ENCODE measurements around the gene MMP2. TPM values are rescaled to one million over a fixed set of nuclear protein-coding genes. Genes with fewer than 3 reads are reported as not detected.

Gene MMP2
- total RNA-seq, 1 experiment from 2014 or later, result 61.3 TPM

DNA sequence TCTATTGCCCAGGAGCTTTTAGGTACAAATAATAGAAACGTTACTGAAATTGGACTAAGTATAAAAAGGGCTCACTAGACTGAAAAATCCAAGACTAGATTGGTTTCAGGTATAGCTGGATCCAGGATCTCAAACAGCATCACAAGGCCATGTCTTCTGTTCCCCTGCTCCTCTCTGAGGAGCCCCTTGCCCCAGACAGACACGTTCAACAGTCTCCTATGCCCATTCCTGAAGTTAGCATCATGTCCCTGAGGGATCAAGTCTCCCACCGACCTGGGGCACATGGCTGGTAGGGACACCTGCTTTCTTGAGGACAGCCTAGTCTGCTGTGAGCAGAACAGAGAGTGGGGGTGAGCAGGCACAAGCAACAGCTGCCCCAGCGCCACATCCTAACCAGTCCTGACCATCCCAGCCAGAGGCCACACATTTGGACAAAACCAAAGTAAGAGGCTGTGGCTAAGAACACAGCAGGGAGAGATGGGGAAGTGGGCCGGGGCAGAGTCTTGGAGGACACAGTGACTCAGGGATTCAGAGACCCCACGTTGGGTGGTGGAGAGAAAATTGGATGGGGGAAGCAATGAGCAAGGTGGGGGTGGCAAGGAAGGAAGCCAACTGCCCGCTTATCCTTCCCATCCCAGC, 10.5 kb upstream of the MMP2 start:
- Mint-ChIP-seq H3K27me3 (ENCODE audit: low read depth) (peaks cover 45% of the 10 kb centered on the region), H3K4me3 (no peak overlapping the region), H3K27ac (no peak overlapping the region), H3K9me3 (no peaks in the 10 kb centered on the region), H3K36me3 (no peaks in the 10 kb centered on the region), H3K4me1 (peaks cover 12% of the 10 kb centered on the region)
- TF ChIP-seq, protein P1, sequence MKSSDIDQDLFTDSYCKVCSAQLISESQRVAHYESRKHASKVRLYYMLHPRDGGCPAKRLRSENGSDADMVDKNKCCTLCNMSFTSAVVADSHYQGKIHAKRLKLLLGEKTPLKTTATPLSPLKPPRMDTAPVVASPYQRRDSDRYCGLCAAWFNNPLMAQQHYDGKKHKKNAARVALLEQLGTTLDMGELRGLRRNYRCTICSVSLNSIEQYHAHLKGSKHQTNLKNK (CRISPR knock-in tag; IDR thresholded peaks at IDR 0.05), result no peak
- TF ChIP-seq, protein P2, sequence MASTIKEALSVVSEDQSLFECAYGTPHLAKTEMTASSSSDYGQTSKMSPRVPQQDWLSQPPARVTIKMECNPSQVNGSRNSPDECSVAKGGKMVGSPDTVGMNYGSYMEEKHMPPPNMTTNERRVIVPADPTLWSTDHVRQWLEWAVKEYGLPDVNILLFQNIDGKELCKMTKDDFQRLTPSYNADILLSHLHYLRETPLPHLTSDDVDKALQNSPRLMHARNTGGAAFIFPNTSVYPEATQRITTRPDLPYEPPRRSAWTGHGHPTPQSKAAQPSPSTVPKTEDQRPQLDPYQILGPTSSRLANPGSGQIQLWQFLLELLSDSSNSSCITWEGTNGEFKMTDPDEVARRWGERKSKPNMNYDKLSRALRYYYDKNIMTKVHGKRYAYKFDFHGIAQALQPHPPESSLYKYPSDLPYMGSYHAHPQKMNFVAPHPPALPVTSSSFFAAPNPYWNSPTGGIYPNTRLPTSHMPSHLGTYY (CRISPR knock-in tag; IDR thresholded peaks at IDR 0.05), result no peak
- ChIA-PET POLR2A (no interaction called here), CTCF (interaction anchor here (0.9 to 1.0 kb wide), 2 partner anchors 155 to 233 kb away, joined by 3 to 5 read pairs; no protein-coding TSS in a partner anchor)
- ATAC-seq, result no peak
- DNase-seq (ENCODE audit: low spot score), result no peak

DNA sequence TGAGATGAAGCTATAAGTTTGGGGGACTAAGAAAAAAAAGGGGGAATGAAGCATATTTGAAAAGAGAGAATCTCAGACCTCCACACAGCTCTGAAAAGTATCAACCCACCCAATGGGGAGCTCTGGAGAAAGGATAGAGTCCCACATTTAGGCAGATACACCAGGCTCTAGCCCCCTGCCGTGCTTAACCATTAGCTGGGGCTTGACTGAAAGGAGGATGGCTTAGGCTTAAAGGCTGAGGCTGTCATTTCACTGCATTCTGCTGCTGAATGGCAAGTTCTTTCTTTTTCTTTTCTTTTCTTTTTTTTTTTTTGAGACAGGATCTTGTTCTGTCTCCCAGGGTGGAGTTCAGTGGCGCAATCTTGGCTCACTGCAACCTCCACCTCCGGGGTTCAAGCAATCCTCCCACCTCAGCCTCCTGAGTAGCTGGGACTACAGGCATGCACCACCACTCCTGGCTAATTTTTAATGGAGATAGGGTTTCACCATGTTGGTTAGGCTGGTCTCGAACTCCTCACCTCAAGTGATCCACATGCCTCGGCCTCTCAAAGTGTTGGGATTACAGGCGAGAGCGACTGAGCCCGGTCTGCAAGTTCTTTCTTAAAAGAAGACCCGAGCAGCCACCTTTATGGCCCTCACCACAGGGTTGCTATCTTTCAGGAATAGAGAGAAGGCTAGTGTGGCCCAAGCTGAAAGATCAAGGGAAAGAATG, 9.0 kb upstream of the MMP2 start:
- no peak overlapping the region for H3K4me3 Mint-ChIP-seq
- TF ChIP-seq, protein P3, sequence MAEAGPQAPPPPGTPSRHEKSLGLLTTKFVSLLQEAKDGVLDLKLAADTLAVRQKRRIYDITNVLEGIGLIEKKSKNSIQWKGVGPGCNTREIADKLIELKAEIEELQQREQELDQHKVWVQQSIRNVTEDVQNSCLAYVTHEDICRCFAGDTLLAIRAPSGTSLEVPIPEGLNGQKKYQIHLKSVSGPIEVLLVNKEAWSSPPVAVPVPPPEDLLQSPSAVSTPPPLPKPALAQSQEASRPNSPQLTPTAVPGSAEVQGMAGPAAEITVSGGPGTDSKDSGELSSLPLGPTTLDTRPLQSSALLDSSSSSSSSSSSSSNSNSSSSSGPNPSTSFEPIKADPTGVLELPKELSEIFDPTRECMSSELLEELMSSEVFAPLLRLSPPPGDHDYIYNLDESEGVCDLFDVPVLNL (CRISPR knock-in tag; IDR thresholded peaks at IDR 0.05; ENCODE audit: borderline replicate concordance, low read depth), result no peak
- TF ChIP-seq, protein P1 (CRISPR knock-in tag; IDR thresholded peaks at IDR 0.05), result no peak
- TF ChIP-seq ZNF121 (CRISPR knock-in tag; IDR thresholded peaks at IDR 0.05) (no peak), ZNF671 (CRISPR knock-in tag; IDR thresholded peaks at IDR 0.05) (no peak)
- no peaks in the 10 kb centered on the region for H3K36me3 Mint-ChIP-seq
- no peaks in the 10 kb centered on the region for H3K9me3 Mint-ChIP-seq
- peaks cover 50% of the 10 kb centered on the region for H3K27me3 Mint-ChIP-seq (ENCODE audit: low read depth)
- ChIA-PET POLR2A (no interaction called here), CTCF (interaction anchor here (0.7 to 2.5 kb wide), 5 partner anchors 9 to 232 kb away, joined by 3 to 16 read pairs (median 3); partner anchors contain the start of gene MMP2)
- peaks cover 22% of the 10 kb centered on the region for H3K4me1 Mint-ChIP-seq
- H3K27ac Mint-ChIP-seq, result no peak overlapping the region
- ATAC-seq (peak; percentile 59; the same call in 1 of the 2 replicates), DNase-seq (ENCODE audit: low spot score) (no peak)

DNA sequence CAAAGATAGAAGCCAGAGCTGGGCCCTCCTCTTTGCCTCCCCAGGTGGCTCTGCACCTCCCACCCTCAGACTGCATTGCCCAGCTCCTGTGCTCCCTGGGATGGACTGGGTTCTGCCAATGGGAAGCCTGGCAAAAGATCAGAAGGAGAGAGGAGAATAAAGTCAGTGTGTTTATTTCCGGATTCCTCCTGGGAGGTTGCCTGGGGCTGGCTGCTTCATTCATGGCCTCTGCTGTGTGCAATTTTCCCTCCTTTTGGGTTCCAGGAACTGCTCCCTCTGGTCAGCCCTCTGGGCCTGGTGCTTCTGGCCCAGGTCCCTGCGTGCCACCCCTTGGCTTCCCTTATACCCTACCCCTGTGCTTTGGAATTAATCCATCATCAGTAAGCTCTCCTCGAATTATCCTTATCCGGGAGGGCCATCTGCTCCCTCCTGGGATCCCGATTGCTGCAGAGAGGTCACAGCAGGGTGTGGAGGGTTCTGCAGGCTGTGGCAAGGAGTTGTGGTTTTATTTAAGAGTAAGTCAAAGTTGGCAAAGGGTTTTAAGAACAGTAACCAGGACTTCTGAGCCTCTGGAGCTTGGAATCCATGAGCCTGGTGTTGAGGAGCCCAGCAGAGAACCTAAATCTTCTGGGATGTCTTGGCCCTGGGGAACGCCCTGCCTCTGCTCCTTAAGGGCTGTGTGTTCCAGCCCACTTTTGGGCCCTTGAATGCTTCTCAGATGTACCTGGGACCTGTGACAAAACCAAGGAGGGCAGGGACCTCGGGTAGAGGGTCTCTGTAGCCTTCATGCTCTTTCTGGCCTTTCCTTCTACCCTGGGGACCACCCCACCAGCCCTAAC, 8.2 kb upstream of the MMP2 start:
- ATAC-seq, result peak; percentile 38
- no peaks in the 10 kb centered on the region for H3K36me3 Mint-ChIP-seq
- H3K4me1 Mint-ChIP-seq, result peaks cover 23% of the 10 kb centered on the region
- peaks cover 58% of the 10 kb centered on the region for H3K27me3 Mint-ChIP-seq (ENCODE audit: low read depth)
- POLR2A ChIA-PET, result no interaction called here
- H3K27ac Mint-ChIP-seq, result no peak overlapping the region
- no peaks in the 10 kb centered on the region for H3K9me3 Mint-ChIP-seq
- H3K4me3 Mint-ChIP-seq, result no peak overlapping the region
- CTCF ChIA-PET, result interaction anchor here (1.2 to 2.5 kb wide), 4 partner anchors 8 to 231 kb away, joined by 3 to 16 read pairs (median 4); partner anchors contain the start of gene MMP2
- DNase-seq (ENCODE audit: low spot score), result no peak
- TF ChIP-seq, protein P4, sequence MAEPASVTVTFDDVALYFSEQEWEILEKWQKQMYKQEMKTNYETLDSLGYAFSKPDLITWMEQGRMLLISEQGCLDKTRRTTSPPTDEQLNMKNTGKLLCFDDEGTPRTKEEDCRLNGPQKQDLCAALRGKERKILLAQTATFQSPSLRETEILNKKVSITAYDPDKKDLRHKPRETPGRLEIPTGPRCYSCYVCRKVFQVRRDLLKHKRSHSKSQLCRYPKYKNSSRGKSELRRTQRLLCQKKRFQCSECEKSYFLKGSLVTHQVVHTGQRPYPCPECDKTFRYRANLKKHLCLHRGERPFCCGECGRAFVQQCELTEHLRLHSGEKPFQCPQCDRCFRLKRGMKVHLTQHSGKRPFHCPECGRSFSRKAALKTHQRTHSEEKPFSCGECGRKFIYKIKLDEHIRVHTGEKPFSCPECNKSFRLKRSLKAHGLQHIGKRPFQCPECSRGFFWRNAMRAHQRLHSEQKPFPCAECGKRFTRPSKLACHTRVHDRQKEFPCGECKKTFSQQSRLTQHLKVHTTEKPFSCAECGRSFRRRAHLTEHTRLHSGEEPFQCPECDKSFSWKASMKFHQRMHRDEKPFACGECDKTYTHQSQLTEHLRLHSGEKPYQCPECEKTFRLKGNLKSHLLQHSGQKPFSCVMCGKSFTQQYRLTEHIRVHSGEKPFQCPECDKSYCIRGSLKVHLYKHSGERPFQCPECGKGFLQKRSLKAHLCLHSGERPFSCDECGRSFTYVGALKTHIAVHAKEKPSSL (CRISPR knock-in tag; conservative IDR thresholded peaks at IDR 0.05), result no peak
- TF ChIP-seq ZNF219 (CRISPR knock-in tag; IDR thresholded peaks at IDR 0.05; ENCODE audit: borderline replicate concordance), result no peak
- TF ChIP-seq NFE2L1 (CRISPR knock-in tag; IDR thresholded peaks at IDR 0.05), result no peak
- TF ChIP-seq HMGA2 (CRISPR knock-in tag; IDR thresholded peaks at IDR 0.05), result no peak
- TF ChIP-seq, protein P5, sequence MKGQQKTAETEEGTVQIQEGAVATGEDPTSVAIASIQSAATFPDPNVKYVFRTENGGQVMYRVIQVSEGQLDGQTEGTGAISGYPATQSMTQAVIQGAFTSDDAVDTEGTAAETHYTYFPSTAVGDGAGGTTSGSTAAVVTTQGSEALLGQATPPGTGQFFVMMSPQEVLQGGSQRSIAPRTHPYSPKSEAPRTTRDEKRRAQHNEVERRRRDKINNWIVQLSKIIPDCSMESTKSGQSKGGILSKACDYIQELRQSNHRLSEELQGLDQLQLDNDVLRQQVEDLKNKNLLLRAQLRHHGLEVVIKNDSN (CRISPR knock-in tag; IDR thresholded peaks at IDR 0.05), result no peak
- TF ChIP-seq, protein P6, sequence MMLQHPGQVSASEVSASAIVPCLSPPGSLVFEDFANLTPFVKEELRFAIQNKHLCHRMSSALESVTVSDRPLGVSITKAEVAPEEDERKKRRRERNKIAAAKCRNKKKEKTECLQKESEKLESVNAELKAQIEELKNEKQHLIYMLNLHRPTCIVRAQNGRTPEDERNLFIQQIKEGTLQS (CRISPR knock-in tag; conservative IDR thresholded peaks at IDR 0.05), result no peak
- no peak for TF ChIP-seq CREB1 (CRISPR knock-in tag; IDR thresholded peaks at IDR 0.05)
- TF ChIP-seq NR2C2 (CRISPR knock-in tag; IDR thresholded peaks at IDR 0.05), result no peak
- no peak for TF ChIP-seq TEAD4 (CRISPR knock-in tag; IDR thresholded peaks at IDR 0.05)
- TF ChIP-seq ZNF138 (CRISPR knock-in tag; conservative IDR thresholded peaks at IDR 0.05), result no peak
- no peak for TF ChIP-seq EMX1 (CRISPR knock-in tag; IDR thresholded peaks at IDR 0.05)
- no peak for TF ChIP-seq KAT7 (CRISPR knock-in tag; IDR thresholded peaks at IDR 0.05; ENCODE audit: borderline replicate concordance)

Measured in WTC11 (cell line).